SU-DHL-6 (cell line): ENCODE measurements around the gene STARD6.
A peak's percentile ranks its signal among the peaks of the same experiment; 100 is the strongest.

ENCODE experiments used
- H2AFZ ChIP-seq: fragments of 200-600 bp; sonication (generic); 2 replicates; pipeline ENCODE4 v1.6.1; 2014; ENCODE audit warnings: low read depth, mild to moderate bottlenecking, moderate library complexity, mixed read lengths, antibody characterized with exemption, low read length; ENCODE audit not compliant: severe bottlenecking
- H3F3A ChIP-seq: fragments of 200-600 bp; shearing (Covaris generic); 2 replicates; pipeline ENCODE4 v1.6.0; 2016; ENCODE audit warnings: antibody characterized with exemption, mild to moderate bottlenecking; ENCODE audit not compliant: insufficient read depth
- H3K27ac ChIP-seq: fragments of 200-600 bp; sonication (generic); 2 replicates; pipeline ENCODE4 v1.5.1; 2016; ENCODE audit warnings: low read depth, mild to moderate bottlenecking, low read length, moderate library complexity, mixed read lengths
- H3K27me3 ChIP-seq: fragments of 200-600 bp; sonication (generic), shearing (Covaris generic); 2 replicates; pipeline ENCODE4 v1.6.0; 2014; ENCODE audit warnings: mild to moderate bottlenecking, low read length
- H3K36me3 ChIP-seq: fragments of 200-600 bp; sonication (generic); 2 replicates; pipeline ENCODE4 v1.6.1; 2014; ENCODE audit warnings: mild to moderate bottlenecking, low read length, mixed read lengths
- H3K4me2 ChIP-seq: fragments of 300-600, 200-600 bp; shearing (Covaris generic), sonication (generic); 2 replicates; pipeline ENCODE4 v1.6.0; 2014; ENCODE audit warnings: low read length, low read depth, mild to moderate bottlenecking; ENCODE audit not compliant: poor library complexity, severe bottlenecking
- H3K4me3 ChIP-seq: fragments of 200-600 bp; sonication (generic); 2 replicates; pipeline ENCODE4 v1.5.1; 2014; ENCODE audit warnings: antibody characterized with exemption, low read length, mild to moderate bottlenecking, mixed read lengths; ENCODE audit not compliant: insufficient read depth, poor library complexity, severe bottlenecking
- H3K79me2 ChIP-seq: fragments of 200-600 bp; sonication (generic); 2 replicates; pipeline ENCODE4 v1.6.1; 2014; ENCODE audit warnings: mild to moderate bottlenecking, low read length, moderate library complexity; ENCODE audit not compliant: insufficient read depth
- H3K9ac ChIP-seq: fragments of 200-600 bp; sonication (generic); 2 replicates; pipeline ENCODE4 v1.7.0; 2014; ENCODE audit warnings: mild to moderate bottlenecking, low read length
- H3K9me2 ChIP-seq: fragments of 200-600 bp; sonication (generic); replicated peaks from 2 replicates; pipeline ENCODE4 v1.6.1; 2014; ENCODE audit warnings: low read length; ENCODE audit not compliant: insufficient read depth
- H3K9me3 ChIP-seq: fragments of 200-600 bp; sonication (generic); 2 replicates; pipeline ENCODE4 v1.6.1; 2014; ENCODE audit warnings: low read length, mixed read lengths; ENCODE audit not compliant: insufficient read depth
- H4K20me1 ChIP-seq: fragments of 200-600 bp; sonication (generic); 2 replicates; pipeline ENCODE4 v1.6.1; 2014; ENCODE audit warnings: low read depth, mild to moderate bottlenecking, antibody characterized with exemption, low read length, moderate library complexity, mixed read lengths
- EZH2phosphoT487 ChIP-seq: fragments of 200-600 bp; sonication (generic), shearing (Covaris generic); conservative IDR thresholded peaks from 2 replicates; pipeline ENCODE4 v1.6.1; 2018; ENCODE audit warnings: mild to moderate bottlenecking, antibody characterized with exemption, low read length, moderate library complexity, mixed read lengths
- TF ChIP-seq, protein P1 (sequence below): fragments of 200-600 bp; sonication (generic); IDR thresholded peaks from one replicate; pipeline ENCODE4 v1.5.1; 2017; ENCODE audit warnings: antibody characterized with exemption, mild to moderate bottlenecking, low read length, moderate library complexity; ENCODE audit not compliant: insufficient read depth, poor library complexity, severe bottlenecking

Gene STARD6

DNA sequence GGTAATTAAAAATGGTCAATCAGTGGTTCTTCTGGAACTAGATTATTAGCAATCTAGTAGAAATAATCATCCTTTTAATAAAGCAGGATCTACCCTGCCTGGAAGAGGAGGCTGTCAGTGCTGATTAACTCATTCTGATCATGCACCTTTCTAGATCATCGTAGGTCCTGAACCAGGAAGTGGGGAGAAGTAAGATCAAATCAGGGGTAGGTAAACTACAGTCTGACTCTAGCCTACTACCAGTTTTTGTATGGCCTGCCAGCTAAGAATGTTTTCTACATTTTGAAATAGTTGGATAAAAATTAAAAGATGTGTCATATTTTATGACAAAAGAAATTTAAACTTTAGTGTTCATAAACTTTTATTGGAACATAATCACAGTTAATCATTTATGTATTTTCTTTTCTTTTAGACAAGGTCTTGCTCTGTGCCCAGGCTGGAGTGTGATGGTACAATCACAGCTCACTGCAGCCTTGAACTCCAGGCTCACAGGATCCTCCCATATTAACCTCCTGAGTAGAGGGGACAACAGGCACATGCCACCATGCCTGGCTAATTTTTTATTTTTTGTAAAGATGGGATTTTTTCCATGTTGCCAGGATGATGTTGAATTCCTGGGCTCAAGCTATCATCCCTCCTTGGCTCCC lies 36.1 kb upstream of the STARD6 start:
- TF ChIP-seq, protein P1, sequence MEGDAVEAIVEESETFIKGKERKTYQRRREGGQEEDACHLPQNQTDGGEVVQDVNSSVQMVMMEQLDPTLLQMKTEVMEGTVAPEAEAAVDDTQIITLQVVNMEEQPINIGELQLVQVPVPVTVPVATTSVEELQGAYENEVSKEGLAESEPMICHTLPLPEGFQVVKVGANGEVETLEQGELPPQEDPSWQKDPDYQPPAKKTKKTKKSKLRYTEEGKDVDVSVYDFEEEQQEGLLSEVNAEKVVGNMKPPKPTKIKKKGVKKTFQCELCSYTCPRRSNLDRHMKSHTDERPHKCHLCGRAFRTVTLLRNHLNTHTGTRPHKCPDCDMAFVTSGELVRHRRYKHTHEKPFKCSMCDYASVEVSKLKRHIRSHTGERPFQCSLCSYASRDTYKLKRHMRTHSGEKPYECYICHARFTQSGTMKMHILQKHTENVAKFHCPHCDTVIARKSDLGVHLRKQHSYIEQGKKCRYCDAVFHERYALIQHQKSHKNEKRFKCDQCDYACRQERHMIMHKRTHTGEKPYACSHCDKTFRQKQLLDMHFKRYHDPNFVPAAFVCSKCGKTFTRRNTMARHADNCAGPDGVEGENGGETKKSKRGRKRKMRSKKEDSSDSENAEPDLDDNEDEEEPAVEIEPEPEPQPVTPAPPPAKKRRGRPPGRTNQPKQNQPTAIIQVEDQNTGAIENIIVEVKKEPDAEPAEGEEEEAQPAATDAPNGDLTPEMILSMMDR = no peak
- TF ChIP-seq EZH2phosphoT487 = no peak

DNA sequence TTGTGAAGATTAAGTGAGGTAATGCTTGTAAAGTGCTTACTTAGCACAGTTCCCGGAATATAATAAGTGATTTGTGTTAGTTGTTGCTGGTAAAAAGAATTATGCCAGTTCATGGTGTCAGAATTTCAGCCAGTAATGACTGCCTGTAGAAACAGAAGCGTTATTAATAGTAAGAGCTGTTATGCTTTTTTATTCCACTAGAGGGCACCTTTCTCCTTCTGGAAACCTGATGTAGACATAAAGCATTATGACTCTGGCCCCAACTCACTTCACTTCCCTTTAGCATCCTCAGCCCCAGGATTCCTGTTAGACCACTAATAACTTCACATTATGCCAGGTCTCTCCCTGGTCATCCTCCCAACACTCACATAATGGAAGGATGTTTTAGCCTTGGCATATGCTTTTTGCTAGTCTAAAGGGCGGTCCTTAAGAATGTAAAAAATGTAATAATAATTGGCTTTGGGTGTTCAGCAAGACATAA lies 34.9 kb upstream of the STARD6 start:
- Histone ChIP-seq H3K9me3 (no peaks in the 10 kb centered on the region), H2AFZ (no peak overlapping the region), H3K27me3 (no peaks in the 10 kb centered on the region), H4K20me1 (no peaks in the 10 kb centered on the region), H3K27ac (no peak overlapping the region), H3K4me3 (no peak overlapping the region), H3K9ac (no peak overlapping the region), H3K9me2 (no peaks in the 10 kb centered on the region), H3K36me3 (no peaks in the 10 kb centered on the region), H3K79me2 (no peaks in the 10 kb centered on the region), H3K4me2 (no peak overlapping the region), H3F3A (no peaks in the 10 kb centered on the region)
- TF ChIP-seq, protein P1 = peak; percentile 63
- no peak for TF ChIP-seq EZH2phosphoT487

More for the DNA sequence above, 36.1 kb upstream of the STARD6 start:
- H3K4me3 ChIP-seq = no peak overlapping the region
- no peaks in the 10 kb centered on the region for H3K79me2 ChIP-seq
- no peaks in the 10 kb centered on the region for H3K9me3 ChIP-seq
- H3K9ac ChIP-seq = no peak overlapping the region
- H3F3A ChIP-seq = no peaks in the 10 kb centered on the region
- no peak overlapping the region for H3K27ac ChIP-seq
- H2AFZ ChIP-seq = no peak overlapping the region
- H3K36me3 ChIP-seq = no peaks in the 10 kb centered on the region
- H3K4me2 ChIP-seq = no peak overlapping the region
- H3K9me2 ChIP-seq = no peaks in the 10 kb centered on the region
- H4K20me1 ChIP-seq = no peaks in the 10 kb centered on the region
- H3K27me3 ChIP-seq = no peaks in the 10 kb centered on the region

DNA sequence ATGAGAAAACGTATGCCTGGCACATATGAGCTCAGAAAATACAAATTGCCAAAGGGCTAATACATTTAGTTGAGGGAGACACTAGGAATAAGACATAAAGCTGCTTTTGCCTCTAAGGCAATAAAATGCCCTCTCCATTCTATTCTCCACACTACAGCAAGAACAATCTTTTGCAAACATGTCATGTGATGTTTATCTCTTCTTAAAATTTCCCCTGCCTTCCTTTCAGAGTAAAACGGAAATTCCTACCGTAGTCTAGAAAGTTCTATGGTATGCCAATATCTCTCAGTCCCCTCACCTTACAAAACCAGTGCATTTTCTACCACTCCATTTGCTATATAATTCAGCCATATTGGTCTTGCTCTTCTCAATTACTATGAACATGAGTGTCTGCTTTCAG lies 33.2 kb upstream of the STARD6 start:
- Histone ChIP-seq H3K9me2 (no peaks in the 10 kb centered on the region), H3K4me2 (no peak overlapping the region), H3F3A (no peaks in the 10 kb centered on the region), H3K27ac (no peak overlapping the region), H4K20me1 (no peaks in the 10 kb centered on the region), H3K4me3 (no peak overlapping the region), H3K9ac (no peak overlapping the region), H3K79me2 (no peaks in the 10 kb centered on the region), H3K36me3 (no peaks in the 10 kb centered on the region), H3K9me3 (no peaks in the 10 kb centered on the region), H3K27me3 (no peaks in the 10 kb centered on the region), H2AFZ (no peak overlapping the region)
- no peak for TF ChIP-seq EZH2phosphoT487
- TF ChIP-seq, protein P1 = no peak
